ENCODE results near the gene B3GALT5.
"Not testable (repeated sequence)": the region's sequence is repeated elsewhere in the genome, so short reads cannot be mapped to it uniquely, and the experiment has no call there.

Gene B3GALT5, protein sequence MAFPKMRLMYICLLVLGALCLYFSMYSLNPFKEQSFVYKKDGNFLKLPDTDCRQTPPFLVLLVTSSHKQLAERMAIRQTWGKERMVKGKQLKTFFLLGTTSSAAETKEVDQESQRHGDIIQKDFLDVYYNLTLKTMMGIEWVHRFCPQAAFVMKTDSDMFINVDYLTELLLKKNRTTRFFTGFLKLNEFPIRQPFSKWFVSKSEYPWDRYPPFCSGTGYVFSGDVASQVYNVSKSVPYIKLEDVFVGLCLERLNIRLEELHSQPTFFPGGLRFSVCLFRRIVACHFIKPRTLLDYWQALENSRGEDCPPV

DNA sequence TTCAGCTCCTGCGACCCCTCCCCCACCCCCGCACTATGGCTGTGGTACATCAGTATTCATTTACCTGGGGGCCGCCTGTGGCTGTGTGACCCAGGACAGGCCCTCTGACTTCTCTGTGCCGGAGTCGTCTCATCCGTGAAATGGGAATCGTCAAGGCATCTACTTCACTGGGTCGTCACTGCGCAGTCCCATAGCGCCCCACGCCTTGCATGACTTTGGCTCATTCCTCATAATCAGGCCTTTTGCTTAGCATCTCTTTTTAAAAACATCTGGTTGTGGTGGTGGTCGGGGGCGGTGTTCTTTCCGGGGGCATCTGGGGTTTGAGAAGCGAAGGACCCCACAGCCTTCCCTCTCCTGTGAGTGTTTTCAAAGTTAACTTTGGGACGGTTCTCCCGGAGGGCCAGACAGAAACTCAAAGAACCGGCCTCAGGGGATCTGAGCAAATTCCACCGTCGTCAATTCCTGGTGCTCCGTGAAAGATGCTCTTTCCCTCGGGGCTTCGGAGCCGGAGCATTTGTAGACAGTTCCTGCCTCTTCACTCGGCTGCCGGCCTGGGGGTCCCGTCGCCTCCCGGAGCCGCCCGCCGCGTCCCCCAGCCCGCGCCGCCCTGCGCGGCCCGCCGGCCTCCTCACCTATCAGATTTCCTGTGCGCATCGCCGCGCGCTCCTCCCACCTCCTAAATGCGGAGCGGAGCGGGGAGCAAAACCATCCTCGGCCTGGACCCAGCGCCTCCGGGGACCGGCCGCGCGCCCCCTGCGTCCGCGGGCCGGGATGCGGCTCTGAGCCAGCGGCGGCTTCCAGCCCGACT, at the start of gene B3GALT5:
TSS of gene B3GALT5 (plus strand) at position 708 of the 808 bp plus-strand sequence. CDS start 47,620 bp downstream, outside the sequence.
- no peak for DNase-seq (ENCODE audit: low spot score)

DNA sequence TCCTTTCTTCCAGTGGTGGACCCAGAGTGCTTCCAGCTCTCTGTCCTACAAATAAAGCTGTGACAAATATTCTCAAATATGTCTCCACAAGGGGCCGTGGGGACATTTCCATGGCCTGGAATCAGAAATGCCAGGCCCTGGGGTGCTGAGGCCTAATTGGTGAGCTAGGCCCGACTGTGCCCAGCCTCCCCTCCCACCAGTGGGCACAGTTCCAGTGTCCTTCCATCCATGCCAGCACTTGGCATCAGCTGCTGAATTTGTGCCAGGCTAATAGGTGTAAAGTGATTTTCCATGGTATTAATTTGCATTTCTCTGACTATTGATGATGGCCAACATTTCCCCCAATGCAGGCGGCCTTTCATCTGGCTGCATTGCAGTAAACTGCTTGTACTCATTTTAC, 48.5 kb upstream of the B3GALT5 start:
- no peak for DNase-seq (ENCODE audit: low spot score)

DNA sequence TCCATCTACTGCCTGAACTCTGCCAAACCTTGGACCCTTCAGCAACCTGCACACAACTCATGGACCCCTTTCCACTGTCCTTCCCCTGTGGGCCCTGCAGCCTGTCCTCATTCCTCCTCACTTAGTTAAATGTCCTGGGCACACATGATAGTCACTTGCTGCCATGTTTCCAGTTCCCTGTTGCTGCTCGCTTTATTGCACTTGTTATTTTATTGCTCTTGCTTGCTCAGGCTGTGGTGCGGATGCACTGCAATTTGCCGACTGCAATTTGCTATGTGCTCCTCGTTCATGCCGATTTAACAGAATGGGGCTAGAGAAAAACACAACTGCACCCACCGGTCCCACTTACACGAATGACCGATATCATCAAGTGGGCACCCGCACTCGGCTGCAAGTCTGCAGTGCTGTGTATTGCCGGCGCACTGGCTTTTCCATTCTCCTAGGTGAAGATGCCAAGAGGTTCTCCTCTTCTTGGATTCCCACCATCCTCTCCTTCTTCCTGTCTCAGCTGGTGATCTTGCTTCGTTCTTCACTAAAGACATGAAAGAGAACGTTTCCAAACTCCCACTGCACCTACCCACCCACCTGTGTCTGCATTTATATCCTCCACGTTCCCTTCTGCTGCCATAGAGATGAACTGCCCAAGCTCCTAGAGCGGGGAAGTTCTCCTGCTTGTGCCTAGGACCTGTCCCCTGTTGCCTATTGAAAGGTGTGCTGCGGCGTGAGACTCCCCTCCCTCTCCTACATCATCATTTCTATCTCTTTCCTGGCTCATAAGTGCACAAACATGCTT, 45.4 kb upstream of the B3GALT5 start:
- no peak for DNase-seq (ENCODE audit: low spot score)

DNA sequence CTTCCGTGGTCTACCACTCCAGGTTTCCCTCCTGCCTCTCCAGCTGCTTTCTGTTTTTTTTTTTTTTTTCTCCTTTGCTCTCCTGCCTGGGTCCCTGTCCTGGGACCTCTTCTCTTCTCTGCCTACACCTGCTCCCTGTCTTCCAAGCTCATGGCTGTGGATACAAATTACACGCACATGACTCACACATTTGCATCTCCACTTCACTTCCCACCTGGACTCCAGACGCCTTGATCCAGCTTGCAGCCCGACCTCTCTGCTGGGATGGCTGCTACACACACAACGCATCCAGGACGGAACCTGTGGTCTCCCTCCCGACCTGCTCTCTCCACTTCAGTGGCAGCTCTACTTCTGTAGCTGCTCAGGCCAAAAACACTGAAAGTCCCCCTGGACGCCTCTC, 44.4 kb upstream of the B3GALT5 start:
- DNase-seq (ENCODE audit: low spot score), result no peak

DNA sequence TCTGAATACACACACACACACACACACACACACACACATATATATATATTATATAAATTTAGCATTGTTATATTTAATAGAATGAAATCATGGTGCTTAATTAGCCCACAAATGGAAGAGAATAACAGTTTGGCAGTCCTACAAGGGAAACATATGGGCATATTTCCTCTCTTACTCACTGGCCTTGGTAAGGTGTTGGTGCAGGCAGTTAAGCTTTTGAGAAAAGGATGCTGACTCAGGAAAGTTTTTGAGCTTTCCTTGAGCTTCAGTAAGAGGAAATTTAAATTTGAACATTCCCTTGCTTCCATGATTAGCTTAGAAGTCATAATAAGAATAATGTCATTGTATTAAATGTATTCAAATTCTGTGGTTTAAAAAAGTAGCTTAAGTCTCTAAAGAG, 37.0 kb upstream of the B3GALT5 start:
- peak; percentile 5 for DNase-seq (ENCODE audit: low spot score)

DNA sequence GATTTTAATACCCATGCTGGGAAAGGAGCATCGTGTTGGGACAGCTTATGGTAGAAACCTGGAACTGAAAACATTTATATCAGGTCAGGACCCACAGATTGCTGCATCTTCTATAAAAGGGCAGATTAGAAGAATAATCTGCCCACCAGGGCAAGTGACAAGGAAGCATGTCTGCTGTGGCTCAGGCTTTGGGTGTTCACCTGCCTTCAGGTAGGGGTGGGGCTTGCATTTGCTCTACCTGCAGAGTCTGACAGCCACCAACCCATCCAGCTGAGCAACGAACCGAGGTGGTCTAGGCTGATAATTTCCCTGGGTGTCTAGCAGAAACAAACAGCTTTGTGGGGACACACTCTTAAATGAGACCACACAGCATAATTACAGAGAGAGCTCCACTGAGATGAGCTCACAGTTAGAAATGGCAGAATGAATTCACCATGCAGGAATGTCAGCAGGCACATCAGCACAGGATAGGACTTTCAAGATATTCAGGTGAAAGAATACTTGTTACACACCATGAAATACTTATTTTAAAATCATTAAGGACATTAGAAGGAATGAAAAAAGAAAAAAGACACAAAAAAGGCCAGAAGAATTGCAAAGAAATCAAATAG, 36.1 kb upstream of the B3GALT5 start:
- no peak for DNase-seq (ENCODE audit: low spot score)

DNA sequence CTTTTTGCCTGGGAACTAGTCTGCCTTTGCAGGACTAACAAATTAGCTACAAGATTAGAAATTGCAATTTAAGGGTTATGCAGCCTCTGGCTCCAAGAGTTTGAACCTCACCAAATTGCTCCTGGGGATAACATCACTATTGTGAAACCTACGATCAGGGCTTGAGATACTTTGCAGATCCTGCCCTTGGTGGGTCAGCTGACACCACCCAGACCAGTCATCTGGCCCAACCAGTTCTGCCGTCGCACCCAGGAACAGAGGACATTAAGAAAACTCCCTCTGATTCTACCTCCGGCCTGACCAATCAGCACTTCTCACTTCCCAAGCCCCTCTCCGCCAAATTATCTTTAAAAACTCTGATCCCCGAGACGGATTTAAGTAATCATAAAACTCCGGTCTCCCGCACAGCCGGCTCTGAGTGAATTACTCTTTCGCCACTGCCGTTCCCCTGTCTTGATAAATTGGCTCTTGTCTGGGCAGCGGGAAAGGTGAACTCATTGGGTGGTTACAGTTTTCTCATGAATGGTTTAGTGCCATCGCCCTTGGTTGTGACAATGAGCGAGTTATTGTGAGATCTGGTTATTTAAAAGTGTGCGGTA, 32.9 kb upstream of the B3GALT5 start:
- DNase-seq (ENCODE audit: low spot score), result no peak

DNA sequence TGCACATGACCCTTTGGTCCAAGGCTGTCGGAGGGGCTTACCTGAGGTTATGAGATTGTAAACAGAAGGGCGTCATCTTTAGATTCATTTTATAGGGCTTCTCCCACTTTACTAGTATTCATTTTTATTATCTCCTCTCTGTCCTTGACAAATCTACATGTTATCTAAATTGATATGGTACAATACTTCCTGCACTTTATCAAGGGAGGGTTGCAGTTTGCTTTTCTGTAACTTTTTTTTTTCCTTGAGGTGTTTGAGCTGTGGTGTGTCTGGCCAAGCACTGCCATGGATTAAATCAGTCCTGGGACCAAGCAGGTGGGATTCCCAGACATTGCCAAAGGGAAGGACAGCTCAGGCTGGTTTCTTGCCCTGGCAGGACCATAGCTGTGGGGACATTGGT, 32.0 kb upstream of the B3GALT5 start:
- no peak for DNase-seq (ENCODE audit: low spot score)

DNA sequence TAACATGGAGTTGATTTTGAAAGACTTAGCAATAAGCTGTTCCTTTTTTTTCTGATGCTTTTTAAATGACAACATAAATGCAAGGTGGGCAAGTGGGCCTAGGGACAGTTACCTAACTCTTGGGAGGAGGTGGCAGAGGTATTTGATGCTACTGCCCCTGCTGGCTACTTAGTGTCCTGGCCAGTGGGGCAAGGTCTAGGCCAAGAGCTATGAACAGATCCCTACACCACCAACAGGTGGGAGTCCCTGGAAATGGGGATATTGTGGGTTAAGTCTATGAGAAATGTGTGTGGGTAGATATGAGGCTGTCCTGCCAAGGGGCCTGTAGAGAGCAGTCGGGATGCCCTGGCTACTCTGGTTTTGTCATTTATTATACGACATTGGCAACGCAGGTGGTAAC, 31.3 kb upstream of the B3GALT5 start:
- no peak for DNase-seq (ENCODE audit: low spot score)

DNA sequence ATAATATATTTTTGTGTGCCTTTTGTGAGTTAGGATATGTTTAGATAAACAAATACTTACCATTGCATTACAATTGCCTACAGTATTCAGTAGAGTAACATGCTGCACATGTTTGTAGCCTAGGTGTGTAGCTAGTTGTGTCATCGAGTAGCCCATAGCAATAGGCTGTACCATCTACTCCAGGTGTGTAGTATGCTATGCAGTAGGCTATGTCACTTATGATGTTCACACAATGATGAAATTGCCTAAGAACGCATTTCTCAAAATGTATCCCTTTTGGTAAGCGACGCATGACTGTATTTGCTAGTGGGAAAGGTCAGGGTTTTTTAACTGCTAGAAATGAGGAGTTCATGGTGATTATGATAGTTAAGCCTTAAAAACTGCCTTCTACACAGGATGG, 30.0 kb upstream of the B3GALT5 start:
- no peak for DNase-seq (ENCODE audit: low spot score)

DNA sequence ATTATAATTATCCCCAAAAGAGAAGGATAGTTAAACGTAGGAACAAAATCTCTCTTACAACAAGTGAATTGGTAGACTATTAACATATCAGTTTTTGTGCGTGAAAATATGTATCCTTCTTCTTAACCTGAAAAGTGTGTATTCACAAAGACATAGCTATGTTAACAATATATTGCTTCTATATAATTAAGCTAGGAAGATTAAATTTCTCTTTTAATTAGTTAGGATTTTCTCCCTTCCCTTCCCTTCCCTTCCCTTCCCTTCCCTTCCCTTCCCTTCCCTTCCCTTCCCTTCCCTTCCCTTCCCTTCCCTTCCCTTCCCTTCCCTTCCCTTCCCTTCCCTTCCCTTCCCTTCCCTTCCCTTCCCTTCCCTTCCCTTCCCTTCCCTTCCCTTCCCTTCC, 29.2 kb upstream of the B3GALT5 start:
- not testable (repeated sequence) for DNase-seq (ENCODE audit: low spot score)

DNA sequence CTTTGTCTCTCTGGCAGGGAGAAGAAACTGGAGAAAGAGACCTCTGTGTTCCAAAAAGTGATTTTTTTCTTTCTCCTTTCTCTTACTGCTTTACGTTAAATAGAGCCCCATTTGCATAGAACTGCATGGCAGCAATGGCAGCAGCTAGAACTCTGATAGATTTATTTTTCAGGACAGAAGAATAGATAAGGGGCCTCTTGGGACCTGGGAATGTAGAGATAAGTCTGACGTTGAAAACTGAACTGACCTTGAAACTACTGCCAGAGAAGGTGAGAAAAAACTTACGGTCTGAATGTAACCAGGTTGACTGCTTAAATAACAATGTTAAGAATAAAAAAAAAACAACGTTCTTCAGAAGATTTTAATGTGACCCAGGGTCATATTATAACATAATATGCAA, 25.4 kb upstream of the B3GALT5 start:
- DNase-seq (ENCODE audit: low spot score), result no peak

DNA sequence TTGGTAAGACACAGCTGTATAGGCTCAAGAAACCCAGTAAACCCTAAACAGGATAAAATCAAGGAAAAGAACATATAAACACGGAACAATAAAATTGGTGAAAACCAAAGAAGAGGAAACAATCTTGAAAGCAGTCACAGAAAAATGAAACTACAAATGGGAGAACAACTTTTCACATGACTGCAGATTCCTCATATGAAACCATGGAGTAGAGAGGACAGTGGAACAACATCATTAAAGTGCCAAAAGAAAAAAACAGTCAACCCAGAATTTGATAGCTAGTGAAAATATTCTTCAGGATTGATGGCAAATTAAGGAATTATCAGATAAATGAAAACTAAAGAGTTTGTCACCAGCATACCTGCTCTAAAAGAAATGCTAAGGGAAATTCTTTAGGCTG, 23.9 kb upstream of the B3GALT5 start:
- DNase-seq (ENCODE audit: low spot score), result no peak

DNA sequence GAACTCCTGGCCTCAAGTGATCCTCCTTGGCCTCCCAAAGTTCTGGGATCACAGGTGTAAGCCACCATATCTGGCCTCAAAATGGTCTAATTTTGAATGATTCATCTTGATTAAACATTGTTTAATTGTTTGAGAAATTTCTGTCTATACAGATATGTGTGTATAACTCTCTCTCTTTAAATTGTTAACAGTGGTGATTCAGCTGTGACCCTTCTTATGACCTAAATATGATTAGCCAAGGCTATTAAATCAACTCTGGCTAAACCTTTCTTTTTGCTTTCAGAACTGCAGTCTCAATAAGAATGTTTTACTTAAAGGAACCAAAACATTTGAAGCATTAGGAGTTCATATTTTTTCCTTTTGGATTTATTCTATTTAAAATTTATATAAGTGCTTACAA, 19.2 kb upstream of the B3GALT5 start:
- DNase-seq (ENCODE audit: low spot score), result no peak

DNA sequence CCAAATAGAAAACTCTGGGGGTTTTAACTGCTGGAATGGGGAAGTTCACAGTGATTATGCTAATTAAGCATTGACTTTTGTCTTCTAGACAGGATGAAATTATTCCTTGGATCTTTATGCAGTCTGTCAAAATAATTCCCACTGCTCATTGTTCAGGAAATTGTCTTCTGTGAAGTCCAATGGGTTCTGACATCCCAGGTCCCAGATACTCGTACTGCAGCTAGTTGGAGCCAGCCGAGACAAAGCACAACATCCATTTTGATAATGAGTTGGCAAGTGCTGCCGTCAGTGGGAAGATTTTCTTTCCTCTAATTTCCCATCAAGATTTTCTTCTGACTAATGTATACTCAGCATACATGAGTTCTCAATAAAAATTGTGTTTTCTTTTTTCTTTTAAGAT, 17.3 kb upstream of the B3GALT5 start:
- no peak for DNase-seq (ENCODE audit: low spot score)

DNA sequence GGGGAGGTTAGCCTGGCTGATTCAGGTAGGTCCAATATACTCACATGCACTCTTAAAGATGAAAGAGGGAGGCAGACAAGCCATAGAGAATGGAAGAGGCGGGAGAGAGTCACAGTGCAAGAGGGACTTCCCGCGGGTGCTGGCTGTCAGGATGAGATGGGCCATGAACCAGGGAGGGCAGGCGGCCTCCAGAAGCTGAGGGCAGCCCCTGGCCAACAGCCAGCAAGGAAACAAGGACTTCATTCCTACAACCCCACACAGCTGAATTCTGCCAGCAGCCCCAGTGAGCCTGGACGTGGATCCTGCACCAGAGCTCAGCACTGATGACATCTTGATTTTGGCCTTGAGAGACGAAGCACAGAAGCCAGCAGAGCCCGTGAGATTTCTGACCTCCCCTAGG, 15.1 kb upstream of the B3GALT5 start:
- no peak for DNase-seq (ENCODE audit: low spot score)

DNA sequence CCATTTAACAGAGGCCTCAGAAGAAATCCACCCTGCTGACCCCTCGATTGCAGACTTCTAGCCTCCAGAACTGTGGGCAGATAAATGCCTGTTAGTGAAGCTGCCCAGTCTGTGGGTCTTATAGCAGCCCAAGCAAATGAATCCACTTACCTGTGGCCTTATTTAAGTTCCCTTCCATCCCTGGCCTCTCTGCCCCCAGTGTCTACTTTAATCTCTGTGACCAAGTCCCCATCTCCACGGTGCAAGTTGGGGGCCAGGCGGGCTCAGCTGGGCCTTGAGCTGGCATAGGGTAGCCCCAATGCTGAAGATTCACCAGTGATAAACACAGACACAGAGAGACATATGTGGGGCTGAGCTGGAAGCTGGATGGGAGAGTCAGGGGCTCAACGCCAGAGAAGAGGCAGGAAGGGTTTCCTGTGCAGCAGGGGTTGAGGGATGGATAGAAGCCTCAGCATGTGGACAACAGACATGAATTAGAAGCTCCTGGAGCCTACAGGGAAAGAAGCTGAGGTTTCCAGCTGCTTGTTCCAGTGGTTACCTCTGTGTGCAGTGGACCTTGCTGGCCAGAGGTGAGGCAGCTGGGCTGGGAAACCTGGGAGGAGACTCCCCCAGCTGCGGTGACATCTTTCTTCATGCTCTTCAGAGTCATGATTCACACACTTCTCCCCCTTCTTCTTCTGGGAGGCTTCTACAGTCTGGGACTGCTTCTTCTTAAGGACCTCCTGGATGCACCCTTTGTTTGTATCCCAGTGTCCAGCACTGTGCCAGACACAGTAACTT, 13.4 kb upstream of the B3GALT5 start:
- no peak for DNase-seq (ENCODE audit: low spot score)

DNA sequence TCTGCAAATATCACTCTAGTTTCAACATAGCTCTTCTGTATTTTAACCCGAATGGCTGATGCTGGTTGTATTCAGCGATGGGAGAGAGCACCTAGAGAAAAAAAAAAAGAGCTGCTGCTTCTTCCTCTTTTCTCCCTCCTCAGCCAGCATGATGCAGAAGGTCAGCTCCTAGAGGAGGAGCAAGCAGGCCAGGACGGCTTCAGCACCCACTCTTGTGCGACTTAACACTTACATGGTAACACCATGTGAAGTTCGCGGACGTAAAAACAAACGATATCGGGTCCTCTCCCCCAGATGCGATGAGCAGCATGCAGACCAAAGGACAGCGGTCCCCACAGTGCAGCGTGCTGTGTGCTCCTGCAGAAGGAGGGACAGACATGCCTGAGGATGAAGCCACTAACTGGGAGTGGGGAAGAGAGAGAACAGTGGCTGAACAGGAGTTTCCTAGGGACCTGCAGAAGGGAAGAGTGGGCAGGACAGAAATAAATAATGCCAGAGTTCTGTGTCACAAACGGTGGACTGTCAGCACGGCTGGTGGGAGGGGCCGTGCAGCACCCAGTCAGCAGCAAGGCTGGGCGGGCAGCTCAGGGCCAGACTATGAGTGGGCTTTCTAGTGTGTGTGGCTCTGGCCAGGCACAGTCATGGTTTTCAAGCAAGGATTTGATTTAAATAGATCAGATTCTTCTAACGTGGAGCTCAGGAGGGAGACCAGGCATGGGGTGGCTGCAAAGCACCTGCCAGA, 11.4 kb upstream of the B3GALT5 start:
- DNase-seq (ENCODE audit: low spot score), result no peak

DNA sequence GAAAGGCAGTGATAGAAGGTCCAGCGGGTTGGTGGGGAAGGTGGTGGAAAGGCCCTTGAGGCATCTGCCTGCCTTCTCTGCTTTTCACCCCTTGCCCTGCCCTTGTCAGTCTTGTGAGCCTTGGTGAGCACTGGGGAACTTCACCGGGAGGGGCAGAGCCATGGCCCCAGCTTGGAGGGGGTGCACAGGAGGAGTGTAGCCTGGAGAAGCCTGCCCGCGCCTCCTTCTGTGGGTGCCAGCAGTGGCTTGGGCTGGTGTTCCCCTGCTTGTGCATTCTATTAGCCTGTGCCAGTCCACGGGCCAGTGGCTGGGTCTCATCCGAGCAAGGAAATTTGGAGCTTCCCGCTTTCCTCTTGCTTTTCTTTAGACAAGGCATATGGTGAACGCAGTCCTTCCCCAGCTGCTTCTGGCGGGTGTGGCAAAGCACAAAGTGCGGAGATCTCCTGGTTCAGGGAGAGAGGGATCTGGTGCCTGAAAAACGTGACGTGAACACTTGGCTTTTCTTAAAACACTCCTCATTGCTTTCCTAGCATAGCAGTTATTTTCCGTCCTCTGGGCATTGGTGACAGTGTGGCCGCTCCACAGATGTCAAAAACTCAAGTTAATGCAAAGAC, 10.6 kb upstream of the B3GALT5 start:
- DNase-seq (ENCODE audit: low spot score), result no peak

DNA sequence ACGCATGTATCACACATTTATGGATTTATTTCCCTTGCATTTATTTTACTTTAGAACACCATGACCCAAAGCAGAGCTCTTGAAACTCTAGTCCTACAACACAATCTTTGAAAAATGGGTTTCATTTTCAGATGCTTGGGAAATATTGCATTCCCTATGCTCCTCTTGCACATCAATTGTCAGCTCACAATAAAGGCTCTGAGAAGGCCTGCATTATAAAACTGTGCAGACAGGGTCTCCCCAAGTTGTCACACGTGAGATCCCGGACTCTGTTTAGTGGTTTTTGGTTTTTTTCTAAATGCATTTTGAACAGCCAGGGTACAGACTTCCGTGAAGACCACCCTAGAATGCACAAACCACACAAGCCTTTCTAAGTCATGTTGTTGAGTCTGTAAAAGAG, 9.9 kb upstream of the B3GALT5 start:
- DNase-seq (ENCODE audit: low spot score), result no peak
